ENCODE data around the gene TMEM50A.
"Not testable (repeated sequence)": the region's sequence is repeated elsewhere in the genome, so short reads cannot be mapped to it uniquely, and the experiment has no call there.

GRCh38 chr1:25328791-25329185 is 9.3 kb upstream of the TMEM50A start:
- TF ChIP-seq CTCF (IDR thresholded peaks at IDR 0.05; ENCODE audit: borderline replicate concordance, extremely low read depth, low read length, poor library complexity, severe bottlenecking); EZH2 (IDR thresholded peaks at IDR 0.05; ENCODE audit: borderline replicate concordance, low read depth, low read length, severe bottlenecking): not testable (repeated sequence)
